ENCODE data around the gene FABP1. TPM values are rescaled to one million over a fixed set of nuclear protein-coding genes. Genes with fewer than 3 reads are reported as not detected.

Gene FABP1
- total RNA-seq, 4 donors from 2014 or later: 3.0 TPM; not detected in 3

- 78% methylated on average over 5 of the region's 5 CpGs for WGBS
Observed at GRCh38 chr2:88085602-88086001, 42.3 kb downstream of the FABP1 start.

GRCh38 chr2:88085099-88085498, 42.8 kb downstream of the FABP1 start:
- H3K36me3 ChIP-seq: peaks cover 0 to 15% (median 2%) of the 10 kb centered on the region in 4 donors
- no peak for DNase-seq (ENCODE audit: extremely low spot score)
- no peak overlapping the region for H3K4me3 ChIP-seq
- intact Hi-C loops (cut with DNase I): no loop called here
- H3K4me1 ChIP-seq: peaks cover 0 to 17% (median 0%) of the 10 kb centered on the region in 4 donors
- no peaks in the 10 kb centered on the region for H3K27me3 ChIP-seq
- no peaks in the 10 kb centered on the region for H3K9me3 ChIP-seq
- TF ChIP-seq POLR2AphosphoS5 (IDR thresholded peaks at IDR 0.05) (no peak), POLR2A (IDR thresholded peaks at IDR 0.05; ENCODE audit: low read depth) (no peak), EP300 (IDR thresholded peaks at IDR 0.05) (no peak), CTCF (IDR thresholded peaks at IDR 0.05) (no peak)
- H3K27ac ChIP-seq (replicated peaks in 1 of 4): no peak overlapping the region
- WGBS: 96% methylated on average over 2 of the region's 2 CpGs

More at GRCh38 chr2:88085602-88086001, 42.3 kb downstream of the FABP1 start:
- TF ChIP-seq POLR2A (IDR thresholded peaks at IDR 0.05; ENCODE audit: low read depth) (no peak), CTCF (IDR thresholded peaks at IDR 0.05) (no peak), EP300 (IDR thresholded peaks at IDR 0.05) (no peak), POLR2AphosphoS5 (IDR thresholded peaks at IDR 0.05) (no peak)
- peaks cover 0 to 17% (median 0%) of the 10 kb centered on the region in 4 donors for H3K4me1 ChIP-seq
- intact Hi-C loops (cut with DNase I): no loop called here
- H3K4me3 ChIP-seq: no peak overlapping the region
- H3K36me3 ChIP-seq: peaks cover 0 to 15% (median 2%) of the 10 kb centered on the region in 4 donors
- no peak for DNase-seq (ENCODE audit: extremely low spot score)
- H3K27me3 ChIP-seq: no peaks in the 10 kb centered on the region
- H3K27ac ChIP-seq (replicated peaks in 1 of 4): no peak overlapping the region
- H3K9me3 ChIP-seq: no peaks in the 10 kb centered on the region

- intact Hi-C loops (cut with DNase I): no loop called here
- Histone ChIP-seq H3K27ac (replicated peaks in 1 of 4) (no peak overlapping the region), H3K4me1 (peaks cover 0 to 24% (median 5%) of the 10 kb centered on the region in 4 donors), H3K27me3 (no peaks in the 10 kb centered on the region), H3K4me3 (no peak overlapping the region), H3K36me3 (peaks cover 0 to 15% (median under 1%) of the 10 kb centered on the region in 4 donors), H3K9me3 (no peaks in the 10 kb centered on the region)
- 95% methylated on average over 1 of the region's 1 CpG for WGBS
- no peak for DNase-seq (ENCODE audit: extremely low spot score)
- no peak for TF ChIP-seq CTCF (IDR thresholded peaks at IDR 0.05)
- TF ChIP-seq EP300 (IDR thresholded peaks at IDR 0.05): no peak
- TF ChIP-seq POLR2AphosphoS5 (IDR thresholded peaks at IDR 0.05): no peak
Observed at GRCh38 chr2:88082781-88083180, 45.1 kb downstream of the FABP1 start.

GRCh38 chr2:88081924-88082608, 45.8 kb downstream of the FABP1 start:
- intact Hi-C loops (cut with DNase I): no loop called here
- DNase-seq (ENCODE audit: extremely low spot score): no peak
- H3K9me3 ChIP-seq: no peaks in the 10 kb centered on the region
- H3K27me3 ChIP-seq: no peaks in the 10 kb centered on the region
- H3K4me3 ChIP-seq: no peak overlapping the region
- peaks cover 0 to 15% (median 0%) of the 10 kb centered on the region in 4 donors for H3K36me3 ChIP-seq
- TF ChIP-seq POLR2A (IDR thresholded peaks at IDR 0.05; ENCODE audit: low read depth) (no peak), CTCF (IDR thresholded peaks at IDR 0.05) (no peak), EP300 (IDR thresholded peaks at IDR 0.05) (no peak), POLR2AphosphoS5 (IDR thresholded peaks at IDR 0.05) (no peak)
- H3K27ac ChIP-seq (replicated peaks in 1 of 4): no peak overlapping the region
- H3K4me1 ChIP-seq: peaks cover 0 to 24% (median 7%) of the 10 kb centered on the region in 4 donors
- WGBS: 81% methylated on average over 4 of the region's 4 CpGs
